ENCODE results near the gene PPP1R14D.

GRCh38 chr15:40844696-40845030 is 16.2 kb upstream of the PPP1R14D start:
- TF ChIP-seq POLR2AphosphoS5 (IDR thresholded peaks at IDR 0.05; ENCODE audit: borderline replicate concordance, low read depth, low read length) = no peak
- TF ChIP-seq EZH2 (IDR thresholded peaks at IDR 0.05) = no peak
- TF ChIP-seq FOXP2 (optimal IDR thresholded peaks at IDR 0.05; ENCODE audit: control extremely low read depth, extremely low read length, insufficient read depth) = no peak

Measured in SK-N-MC (cell line).